Inflammatory macrophage (primary cell): Measurements from ENCODE around the gene SETD5.

ENCODE experiments used
- DNase-seq, 2 donors: peaks; one replicate each; pipeline ENCODE4 v3.0.0-alpha.2; 2020 to 2022
- total RNA-seq, 18 experiments: gene quantifications; one replicate each; lab custom pipeline; 2026; ENCODE audit warnings: mixed read lengths in 6 of 18, inconsistent platforms in 2 of 18; lab: John Stamatoyannopoulos, UW

SETD5 gene
- 34.1 to 130 (median 61.7) reads per million in 18 experiments for total RNA-seq

DNA sequence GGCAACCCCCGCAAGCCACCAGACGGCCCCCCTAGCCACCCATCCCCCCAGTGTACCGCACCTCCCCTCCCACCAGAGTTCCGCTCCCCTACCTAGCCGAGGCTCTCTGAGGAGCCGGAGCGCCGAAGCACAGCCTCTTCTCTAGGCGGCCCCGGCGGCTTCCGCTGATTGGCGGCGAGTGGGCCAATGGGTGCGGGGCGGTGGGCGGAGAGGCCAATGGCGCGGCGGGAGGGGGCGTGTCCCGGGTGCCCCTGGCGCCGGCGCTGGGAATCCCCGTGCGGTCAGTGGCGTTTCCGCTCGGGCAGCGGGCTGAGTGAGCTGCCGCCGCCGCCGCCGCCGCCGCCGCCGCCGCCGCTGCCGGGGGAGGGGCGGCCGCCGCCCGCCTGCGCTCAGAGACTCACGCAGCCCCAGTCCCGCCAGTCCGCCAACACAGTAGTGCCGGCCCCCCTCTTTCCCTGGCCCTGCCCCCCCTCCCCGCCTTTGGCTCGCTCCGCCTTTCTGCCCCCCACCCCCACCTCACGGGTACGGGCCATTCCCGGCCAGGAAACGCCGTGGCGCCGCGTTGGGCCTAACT lies at the start of gene SETD5:
TSS of gene SETD5 (plus strand) at position 284 of the 574 bp plus-strand sequence. CDS start 31,324 bp downstream, outside the sequence.
- peak; percentile 98 to 99 for DNase-seq

DNA sequence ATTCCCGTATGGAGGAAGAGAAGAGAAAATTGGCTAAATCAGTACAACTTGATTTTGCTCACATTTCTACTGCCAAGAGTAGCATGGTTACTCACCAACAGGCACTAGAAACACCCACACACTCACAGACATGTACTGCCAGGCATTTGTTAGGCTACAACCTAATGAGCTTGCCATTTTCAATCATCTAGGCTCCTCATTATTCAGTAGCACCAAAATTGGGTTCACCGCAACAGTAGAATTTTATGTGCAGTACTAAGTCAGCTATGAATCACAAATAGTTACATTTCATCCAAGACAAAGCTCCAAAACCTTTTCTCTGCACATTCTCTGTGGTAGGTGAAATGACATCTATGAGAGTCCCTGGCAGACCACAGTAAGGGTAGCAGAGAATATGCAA lies 49.5 kb upstream of the SETD5 start:
- no peak for DNase-seq

GRCh38 chr3:9349321-9350117 lies 47.9 kb upstream of the SETD5 start:
- DNase-seq: no peak

DNA sequence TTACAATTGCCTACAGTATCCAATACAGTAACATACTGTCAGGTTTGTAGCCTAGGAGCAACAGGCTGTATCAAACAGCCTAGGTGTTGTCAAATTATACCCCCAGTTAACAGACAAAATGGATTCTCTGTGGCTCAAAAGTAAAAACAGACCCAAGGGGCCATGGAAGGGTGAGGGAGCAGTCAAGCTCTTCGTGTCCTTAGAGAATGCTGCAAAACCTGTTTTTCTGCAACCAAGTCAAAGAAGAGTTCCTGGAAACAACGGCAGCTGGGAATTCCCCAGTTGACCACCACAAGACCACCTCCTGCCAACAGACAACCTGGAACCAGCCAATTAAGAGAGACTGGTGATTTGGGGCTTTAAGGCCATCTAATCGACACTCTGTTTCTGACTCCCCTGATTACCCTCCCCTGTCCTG lies 45.7 kb upstream of the SETD5 start:
- DNase-seq: no peak

GRCh38 chr3:9352917-9353752 lies 44.3 kb upstream of the SETD5 start:
- peak; percentile 73 to 77 for DNase-seq

GRCh38 chr3:9361691-9362388 lies 35.6 kb upstream of the SETD5 start:
- no peak for DNase-seq

GRCh38 chr3:9362731-9363530 lies 34.5 kb upstream of the SETD5 start, which contains the start of gene THUMPD3:
Gene THUMPD3 (plus strand): TSS chr3:9363054. CDS start chr3:9365069, 2,015 bp downstream.
- DNase-seq: peak; percentile 99

DNA sequence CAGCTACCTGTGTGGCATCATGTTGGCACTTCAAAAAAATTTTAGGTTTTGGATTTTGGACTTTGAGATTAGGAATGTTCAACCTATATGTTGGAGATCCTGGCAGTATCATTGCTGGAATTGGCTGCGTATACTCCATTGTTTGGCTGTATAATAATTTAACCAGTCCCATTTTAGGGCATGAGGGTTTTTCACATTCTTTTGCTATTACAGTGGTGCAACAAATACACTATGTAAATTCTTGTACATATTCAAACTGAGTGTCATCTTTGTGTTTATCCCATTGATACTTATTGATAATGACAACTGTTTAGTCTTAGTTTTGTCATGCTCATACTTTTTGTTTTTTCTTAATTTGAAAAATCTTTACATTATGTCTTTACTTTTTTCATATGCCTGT lies 27.9 kb upstream of the SETD5 start:
- DNase-seq: no peak

- DNase-seq: no peak
Measured at GRCh38 chr3:9373465-9373864, 23.9 kb upstream of the SETD5 start.

DNA sequence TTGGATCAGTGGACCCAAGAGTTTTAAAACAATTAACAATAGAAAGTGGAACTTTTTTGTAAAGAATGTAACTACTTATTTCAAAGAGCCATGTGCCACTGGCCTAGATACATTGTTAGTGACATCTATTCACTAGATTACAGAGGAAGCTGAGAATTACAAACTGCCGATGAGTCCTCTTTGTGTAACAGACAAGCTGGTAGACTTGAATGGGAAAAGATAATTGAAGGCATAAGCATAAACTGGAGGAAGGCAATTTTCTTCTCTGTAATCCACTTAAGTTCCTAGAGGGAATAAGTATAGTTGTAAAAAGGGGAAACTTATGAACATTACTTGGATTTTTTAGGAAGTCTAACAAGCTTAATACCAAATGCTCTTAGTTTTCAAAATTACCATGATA lies 19.4 kb upstream of the SETD5 start:
- no peak for DNase-seq

DNA sequence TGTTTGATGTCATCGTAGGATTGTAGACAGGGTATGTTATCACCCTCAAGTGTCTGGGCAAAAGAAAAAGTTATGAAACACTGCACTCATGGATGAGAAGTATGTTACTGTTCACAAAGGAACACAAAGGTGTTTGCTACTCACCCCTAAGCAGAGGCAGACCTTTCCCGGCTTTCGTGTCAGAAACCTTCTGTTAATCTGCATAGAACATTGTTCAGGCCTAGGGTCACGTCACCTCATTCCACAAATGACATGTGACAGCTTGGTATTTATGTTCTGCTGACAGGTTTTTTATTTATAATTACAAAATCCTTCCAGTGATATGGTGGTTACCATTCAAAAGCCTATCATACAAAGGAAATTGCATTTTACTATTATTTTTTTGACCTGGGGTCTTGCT lies 18.1 kb upstream of the SETD5 start:
- DNase-seq: no peak

DNA sequence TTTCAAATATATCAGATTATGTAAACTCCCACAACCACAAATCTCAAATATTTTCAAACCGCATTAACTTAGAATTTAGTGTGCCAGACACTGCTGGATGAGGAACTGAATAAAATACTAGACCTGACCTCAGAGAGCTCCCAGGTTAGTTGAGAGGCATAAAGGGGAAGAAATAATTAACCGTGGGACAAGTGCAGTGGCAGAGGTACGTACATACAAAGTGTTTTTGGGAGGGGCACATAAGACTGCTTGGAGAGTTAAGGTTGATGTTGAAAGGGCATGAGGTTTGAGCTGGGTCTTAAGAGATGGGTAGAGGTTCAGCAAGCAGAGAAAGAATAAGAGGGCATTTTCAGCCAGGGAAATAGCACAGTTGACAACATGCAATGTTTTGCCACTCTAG lies 17.4 kb upstream of the SETD5 start:
- no peak for DNase-seq

GRCh38 chr3:9384141-9384828 lies 13.1 kb upstream of the SETD5 start:
- DNase-seq: peak; percentile 23 to 35

DNA sequence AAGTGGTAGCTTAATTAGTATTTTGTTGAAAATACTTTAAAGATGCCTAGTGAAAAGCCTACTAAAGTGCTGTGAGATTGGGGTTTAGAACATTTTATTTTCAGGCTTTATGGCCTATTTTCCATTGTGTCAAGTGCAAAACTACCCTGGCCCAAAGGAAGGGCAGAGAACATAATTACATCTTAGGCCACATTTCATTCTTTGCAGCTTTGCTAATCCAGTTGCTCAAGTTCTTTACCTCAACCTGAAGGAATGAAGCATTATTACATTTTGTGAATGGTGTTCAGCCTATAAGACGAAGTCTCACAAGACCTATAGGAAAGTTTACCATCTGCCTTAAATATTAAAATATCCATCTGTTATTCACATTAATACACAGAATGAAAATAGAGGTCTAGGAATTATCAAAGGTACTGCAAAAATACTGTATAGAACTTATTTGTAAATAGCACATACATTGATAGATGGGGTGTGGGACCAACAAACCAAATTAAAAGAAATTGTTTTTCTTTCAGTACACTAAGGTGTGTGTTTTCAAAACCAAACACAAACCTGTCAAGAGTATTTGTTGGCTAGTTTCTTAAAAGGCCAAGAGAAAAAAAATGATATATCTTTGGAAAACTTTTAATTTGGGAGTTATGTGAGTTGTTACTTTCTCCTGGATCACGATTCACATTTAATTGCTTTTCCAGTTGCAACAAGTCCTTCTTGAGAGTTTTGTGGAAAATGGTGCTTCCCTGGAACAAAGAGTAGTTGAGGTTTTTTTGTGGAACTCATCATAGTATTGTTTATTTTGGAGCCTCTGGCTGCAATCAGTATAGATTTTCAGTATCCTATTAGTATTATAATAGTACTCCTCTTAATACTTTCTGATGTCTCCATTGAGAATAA lies 12.0 kb upstream of the SETD5 start:
- DNase-seq: no peak

GRCh38 chr3:9386078-9386459 lies 11.3 kb upstream of the SETD5 start:
- no peak for DNase-seq

- DNase-seq: no peak
Measured at GRCh38 chr3:9386501-9387321, 10.7 kb upstream of the SETD5 start.

GRCh38 chr3:9387322-9387655 lies 10.1 kb upstream of the SETD5 start:
- DNase-seq: no peak

DNA sequence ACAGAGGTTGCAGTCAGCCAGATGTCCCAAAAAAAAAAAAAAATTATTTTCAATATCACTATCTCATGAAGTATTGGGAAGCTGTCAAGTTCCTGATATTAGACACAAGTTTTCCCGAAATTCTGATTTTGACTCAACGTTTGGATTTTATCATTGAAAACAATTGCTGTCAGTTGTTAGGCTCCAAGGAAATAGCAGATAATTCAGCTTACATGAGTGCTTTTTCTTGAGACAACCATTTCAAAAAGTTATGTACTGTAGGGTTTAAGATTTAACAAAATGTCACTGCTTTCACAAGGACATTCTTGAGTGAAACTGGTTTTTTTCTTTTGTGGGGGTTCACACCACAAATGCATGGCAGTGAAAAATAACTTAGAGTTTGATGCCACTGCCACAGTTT lies 9.3 kb upstream of the SETD5 start:
- DNase-seq: no peak

DNA sequence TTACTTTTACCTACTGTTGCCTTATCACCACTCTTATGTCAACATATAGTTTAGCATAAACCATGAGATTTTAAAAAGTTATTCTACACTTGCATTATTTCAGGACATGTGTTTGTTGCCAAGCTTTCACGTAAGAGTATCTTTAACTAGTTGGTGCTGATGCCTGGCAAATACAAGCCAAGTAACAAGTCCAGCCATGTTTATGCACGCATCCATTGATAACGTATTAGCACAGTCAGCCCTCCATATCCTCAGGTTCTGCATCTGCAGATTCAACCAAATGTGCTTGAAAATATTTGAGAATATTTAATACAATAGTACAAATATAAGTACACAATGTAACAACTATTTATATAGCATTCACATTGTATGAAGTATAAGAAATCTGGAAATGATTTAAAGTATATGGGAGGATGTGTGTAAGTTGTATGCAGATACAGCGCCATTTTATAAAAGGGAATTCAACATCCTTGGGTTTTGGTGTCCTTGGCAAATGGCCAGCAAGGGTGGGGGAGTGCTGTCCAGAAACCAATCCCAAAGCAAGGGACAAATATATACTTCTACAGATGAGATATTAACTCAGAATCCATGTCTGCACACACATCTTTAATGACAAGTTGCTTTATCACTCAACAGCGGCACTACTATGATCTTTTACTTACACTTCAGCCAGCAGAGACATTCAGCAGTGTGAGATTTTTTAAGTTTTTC lies 8.7 kb upstream of the SETD5 start:
- DNase-seq: no peak
